Erythroblast (primary cell): ENCODE measurements around the gene GCM1.

Source experiments
- GATA1 ChIP-seq: IDR thresholded peaks from 2 replicates; pipeline ENCODE4 v1.6.1; 2011; ENCODE audit warnings: low read depth, mild to moderate bottlenecking, control low read depth, low read length, moderate library complexity
- POLR2A ChIP-seq: IDR thresholded peaks from 2 replicates; pipeline ENCODE4 v1.6.1; 2011; ENCODE audit warnings: mild to moderate bottlenecking, low read length

DNA sequence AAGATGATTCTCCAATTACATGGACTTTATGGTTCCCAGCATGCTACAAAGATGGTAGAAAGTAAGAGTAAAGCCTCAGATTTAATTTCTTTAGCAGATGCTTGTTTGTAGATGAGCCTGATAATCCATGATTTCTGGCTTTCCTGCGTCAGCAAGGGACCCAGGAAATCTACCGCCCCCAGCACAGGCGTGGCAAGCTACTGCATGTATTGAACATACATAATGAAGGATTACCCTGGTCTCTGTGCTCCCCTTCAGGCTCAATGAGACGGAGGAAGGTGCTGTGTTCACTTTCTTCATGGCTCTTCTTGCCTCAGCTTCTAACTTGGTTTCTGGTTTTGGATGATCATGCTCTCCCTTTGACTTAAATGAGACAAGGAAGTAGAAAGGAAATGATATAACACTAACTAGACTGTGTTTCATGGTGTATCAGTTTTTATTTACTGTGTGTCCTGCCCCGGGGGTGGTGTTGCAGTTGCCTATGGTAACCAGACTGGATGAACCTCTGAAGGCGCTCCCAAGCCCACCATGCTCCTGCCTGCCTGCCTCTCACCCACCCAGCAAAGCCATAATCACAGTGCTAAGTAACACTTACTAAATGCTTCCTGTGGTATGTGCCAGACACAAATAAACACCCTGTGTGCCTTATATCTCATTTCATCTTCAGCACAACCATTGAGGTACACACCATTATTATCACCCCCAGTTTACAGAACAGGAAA, 17.9 kb downstream of the GCM1 start:
- TF ChIP-seq POLR2A, result no peak
- no peak for TF ChIP-seq GATA1
